Measurements from ENCODE around the gene TMEM238. TPM values are rescaled to one million over a fixed set of nuclear protein-coding genes. Genes with fewer than 3 reads are reported as not detected.

TMEM238 gene
- total RNA-seq, 1 donor from 2014 or later = 21.4 TPM

- TF ChIP-seq CTCF (conservative IDR thresholded peaks at IDR 0.05; ENCODE audit: low read depth, low read length) = no peak
- DNase-seq (ENCODE audit: low read depth) = no peak
- H3K4me3 ChIP-seq (ENCODE audit: low read depth, low read length) = no peak overlapping the region
Observed at GRCh38 chr19:55400281-55401087, 16.4 kb upstream of the TMEM238 start.

GRCh38 chr19:55398200-55398925 lies 14.3 kb upstream of the TMEM238 start:
- no peak for TF ChIP-seq CTCF (conservative IDR thresholded peaks at IDR 0.05; ENCODE audit: low read depth, low read length)
- DNase-seq (ENCODE audit: low read depth) = no peak
- no peak overlapping the region for H3K4me3 ChIP-seq (ENCODE audit: low read depth, low read length)

GRCh38 chr19:55392820-55393761 lies 9.0 kb upstream of the TMEM238 start:
- DNase-seq (ENCODE audit: low read depth) = no peak
- no peak overlapping the region for H3K4me3 ChIP-seq (ENCODE audit: low read depth, low read length)
- no peak for TF ChIP-seq CTCF (conservative IDR thresholded peaks at IDR 0.05; ENCODE audit: low read depth, low read length)

GRCh38 chr19:55391702-55392615 lies 7.9 kb upstream of the TMEM238 start:
- no peak for TF ChIP-seq CTCF (conservative IDR thresholded peaks at IDR 0.05; ENCODE audit: low read depth, low read length)
- no peak for DNase-seq (ENCODE audit: low read depth)
- H3K4me3 ChIP-seq (ENCODE audit: low read depth, low read length) = no peak overlapping the region

- TF ChIP-seq CTCF (conservative IDR thresholded peaks at IDR 0.05; ENCODE audit: low read depth, low read length) = no peak
- no peak overlapping the region for H3K4me3 ChIP-seq (ENCODE audit: low read depth, low read length)
- DNase-seq (ENCODE audit: low read depth) = no peak
Observed at GRCh38 chr19:55391191-55391670, 7.1 kb upstream of the TMEM238 start.

GRCh38 chr19:55390461-55390880 lies 6.4 kb upstream of the TMEM238 start:
- no peak overlapping the region for H3K4me3 ChIP-seq (ENCODE audit: low read depth, low read length)
- no peak for DNase-seq (ENCODE audit: low read depth)
- no peak for TF ChIP-seq CTCF (conservative IDR thresholded peaks at IDR 0.05; ENCODE audit: low read depth, low read length)

Measured in epithelial cell of proximal tubule (primary cell).